Kidney (tissue), 14 donors: ENCODE measurements around the gene PHF21A. TPM values are rescaled to one million over a fixed set of nuclear protein-coding genes. Genes with fewer than 3 reads are reported as not detected.

ENCODE experiments used
- DNase-seq, 5 donors: peaks; one replicate each; pipeline ENCODE4 v3.0.0-alpha.2; 2013 to 2020
- FAIRE-seq: peaks from 2 replicates; lab custom pipeline; 2012; peaks lifted over from hg19 to GRCh38; lab: Jason Lieb, UNC
- H3K27ac ChIP-seq, 2 donors: one replicate each; pipeline ENCODE4 v1.7.0; 2013; ENCODE audit warnings: low read depth in 2 of 2, low read length in 2 of 2, inconsistent platforms in 1 of 2
- H3K27me3 ChIP-seq: one replicate; pipeline ENCODE4 v1.7.1; 2013; ENCODE audit warnings: low read length, inconsistent platforms; ENCODE audit not compliant: control insufficient read depth, insufficient read depth
- H3K36me3 ChIP-seq, 3 donors: one replicate each; pipeline versions ENCODE4 v1.7.0 to v1.7.1; 2013; ENCODE audit warnings: low read length in 3 of 3, control low read depth in 1 of 3, inconsistent platforms in 1 of 3; ENCODE audit not compliant: insufficient read depth in 3 of 3, control insufficient read depth in 2 of 3
- H3K4me1 ChIP-seq, 3 donors: one replicate each; pipeline versions ENCODE4 v1.7.0 to v1.7.1; 2013; ENCODE audit warnings: low read length in 3 of 3, inconsistent platforms in 1 of 3, low read depth in 1 of 3; ENCODE audit not compliant: control insufficient read depth in 2 of 3, insufficient read depth in 2 of 3
- H3K4me3 ChIP-seq, 3 donors: one replicate each; pipeline versions ENCODE4 v1.7.0 to v1.8.1; 2013; ENCODE audit warnings: low read length in 3 of 3, control low read depth in 1 of 3, inconsistent platforms in 1 of 3
- H3K9ac ChIP-seq, 3 donors: one replicate each; pipeline versions ENCODE4 v1.7.0 to v1.7.1; 2013; ENCODE audit warnings: low read length in 3 of 3, control low read depth in 1 of 3, inconsistent platforms in 1 of 3
- H3K9me3 ChIP-seq, 3 donors: one replicate each; pipeline versions ENCODE4 v1.7.0 to v1.7.1; 2013; ENCODE audit warnings: low read length in 3 of 3, control low read depth in 1 of 3, inconsistent platforms in 1 of 3; ENCODE audit not compliant: control insufficient read depth in 2 of 3, insufficient read depth in 1 of 3
- intact Hi-C: fragments of 100-400 bp; cut with DNase I; formaldehyde crosslinking; loops from one replicate; pipeline ENCODE4 v1.11.1; 2022
- polyA plus RNA-seq: library from polyadenylated mRNA; stranded (reverse); fragments of 350-450 nt; fragmentation: Illumina TruSeq; extraction: RNeasy Lipid Tissue Mini Kit (QIAGEN cat#74804); gene quantifications from one replicate; pipeline ENCODE4 v1.2.3, GENCODE V29; 2014; ENCODE audit warnings: low read depth, low replicate concordance; ENCODE audit not compliant: insufficient read depth
- total RNA-seq: library from RNA; stranded (reverse); fragmentation: NEBNext Ultra II Directional; extraction: Animal tissue kit (Norgen Biotek cat#: 25700); gene quantifications from one replicate; pipeline ENCODE4 v1.2.1, GENCODE V29; 2021
- TF ChIP-seq, protein P1 (sequence below): IDR thresholded peaks from 3 replicates; pipeline ENCODE4 v1.5.1; 2012; ENCODE audit warnings: mild to moderate bottlenecking, moderate library complexity, borderline replicate concordance; ENCODE audit not compliant: insufficient read depth; ENCODE audit errors: extremely low read depth
- donor health status: control.
- donor health status: control.
- donor health status: control.
- donor health status: control.
- donor health status: control.
- donor health status: DM: yes; HTN: yes; CAD: no.
- donor health status: Normal renal cell carcinoma (clear cell type).

PHF21A gene
- total and polyA plus RNA-seq, 2 donors from 2014 or later, result 9.6 to 48.2 TPM

DNA sequence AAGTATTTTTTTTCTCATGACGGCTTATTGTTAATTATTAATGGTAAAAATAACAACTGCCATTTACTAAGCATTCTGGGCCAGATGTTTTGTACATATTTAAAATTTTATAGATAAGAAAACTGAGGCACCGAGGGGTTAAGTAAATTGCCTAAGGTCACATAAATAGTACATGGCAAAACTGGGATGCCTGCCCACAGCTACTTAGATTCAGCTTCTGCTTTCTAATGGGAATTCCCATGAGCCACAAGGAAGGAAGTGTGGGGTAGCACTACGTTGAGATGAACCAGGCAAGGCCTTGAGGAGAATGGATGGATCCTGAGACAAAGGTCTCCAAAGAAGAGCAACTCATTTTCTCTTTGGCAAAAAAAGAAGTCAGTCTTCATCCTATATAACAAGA, 11.9 kb upstream of the PHF21A start:
- no peak for FAIRE-seq
- Histone ChIP-seq H3K4me1 (no peaks in the 10 kb centered on the region), H3K27ac (no peak overlapping the region), H3K4me3 (no peak overlapping the region), H3K9me3 (no peaks in the 10 kb centered on the region), H3K9ac (no peak overlapping the region), H3K36me3 (no peaks in the 10 kb centered on the region), H3K27me3 (no peaks in the 10 kb centered on the region)
- intact Hi-C loops, result no loop called here
- TF ChIP-seq, protein P1, sequence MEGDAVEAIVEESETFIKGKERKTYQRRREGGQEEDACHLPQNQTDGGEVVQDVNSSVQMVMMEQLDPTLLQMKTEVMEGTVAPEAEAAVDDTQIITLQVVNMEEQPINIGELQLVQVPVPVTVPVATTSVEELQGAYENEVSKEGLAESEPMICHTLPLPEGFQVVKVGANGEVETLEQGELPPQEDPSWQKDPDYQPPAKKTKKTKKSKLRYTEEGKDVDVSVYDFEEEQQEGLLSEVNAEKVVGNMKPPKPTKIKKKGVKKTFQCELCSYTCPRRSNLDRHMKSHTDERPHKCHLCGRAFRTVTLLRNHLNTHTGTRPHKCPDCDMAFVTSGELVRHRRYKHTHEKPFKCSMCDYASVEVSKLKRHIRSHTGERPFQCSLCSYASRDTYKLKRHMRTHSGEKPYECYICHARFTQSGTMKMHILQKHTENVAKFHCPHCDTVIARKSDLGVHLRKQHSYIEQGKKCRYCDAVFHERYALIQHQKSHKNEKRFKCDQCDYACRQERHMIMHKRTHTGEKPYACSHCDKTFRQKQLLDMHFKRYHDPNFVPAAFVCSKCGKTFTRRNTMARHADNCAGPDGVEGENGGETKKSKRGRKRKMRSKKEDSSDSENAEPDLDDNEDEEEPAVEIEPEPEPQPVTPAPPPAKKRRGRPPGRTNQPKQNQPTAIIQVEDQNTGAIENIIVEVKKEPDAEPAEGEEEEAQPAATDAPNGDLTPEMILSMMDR, result no peak
- DNase-seq, result no peak

DNA sequence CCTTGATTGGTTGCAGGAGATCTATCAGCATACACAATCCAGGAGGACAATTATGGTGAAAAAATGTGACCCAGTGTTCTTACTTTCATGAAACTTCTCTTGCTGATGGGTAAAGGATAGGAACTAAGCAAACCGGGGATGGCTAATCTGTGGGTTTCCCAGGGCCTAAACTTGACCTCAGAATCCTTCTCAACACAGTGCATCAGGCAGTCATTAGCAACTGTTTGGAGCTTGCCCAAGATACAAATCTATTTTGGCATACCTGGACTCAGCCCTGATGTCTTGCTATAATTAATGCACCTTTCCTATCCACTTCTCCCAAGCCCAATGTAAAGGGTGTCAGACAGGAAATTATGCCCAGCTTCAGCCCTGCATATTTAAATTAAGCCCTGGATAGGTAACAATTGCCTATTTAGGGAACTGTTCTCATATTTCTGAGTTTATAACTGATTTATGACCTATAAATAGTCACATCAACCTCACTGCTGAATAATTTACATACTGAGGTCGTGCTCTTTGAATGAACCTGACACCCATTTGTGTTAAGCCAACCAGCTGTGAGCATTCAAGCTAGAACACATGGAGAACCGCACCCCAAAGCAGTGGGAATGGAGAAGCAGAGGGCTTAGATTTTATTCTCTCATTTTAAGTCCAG, 9.2 kb upstream of the PHF21A start:
- intact Hi-C loops, result no loop called here

DNA sequence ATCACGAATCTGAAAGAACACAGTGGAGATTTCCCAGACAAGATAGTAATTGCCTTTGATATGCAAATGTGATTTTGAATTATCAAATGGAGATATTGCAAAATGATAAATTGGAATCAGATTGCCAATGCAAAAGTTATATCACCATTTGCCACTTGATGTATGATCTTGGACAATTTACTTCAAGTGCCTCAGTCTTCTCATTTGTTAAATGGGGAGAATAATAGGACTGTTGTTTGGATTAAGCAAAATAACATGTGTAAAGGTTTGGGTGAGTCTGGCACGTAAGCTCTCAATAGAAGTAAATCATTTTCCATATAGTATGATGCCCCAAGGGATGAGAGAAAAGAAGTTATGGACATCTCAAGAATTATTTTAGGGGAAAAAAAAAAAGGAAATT, 7.9 kb upstream of the PHF21A start:
- FAIRE-seq (no peak), DNase-seq (no peak)
- intact Hi-C loops, result no loop called here
- Histone ChIP-seq H3K27ac (no peak overlapping the region), H3K4me1 (no peaks in the 10 kb centered on the region), H3K27me3 (no peaks in the 10 kb centered on the region), H3K4me3 (no peak overlapping the region), H3K9me3 (no peaks in the 10 kb centered on the region), H3K9ac (no peak overlapping the region), H3K36me3 (no peaks in the 10 kb centered on the region)
- TF ChIP-seq, protein P1, result no peak

More for the DNA sequence above, 9.2 kb upstream of the PHF21A start:
- TF ChIP-seq, protein P1, result no peak
- Histone ChIP-seq H3K4me3 (no peak overlapping the region), H3K4me1 (no peaks in the 10 kb centered on the region), H3K9me3 (no peaks in the 10 kb centered on the region), H3K27me3 (no peaks in the 10 kb centered on the region), H3K9ac (no peak overlapping the region), H3K27ac (no peak overlapping the region), H3K36me3 (no peaks in the 10 kb centered on the region)
- DNase-seq (no peak), FAIRE-seq (no peak)
